ENCODE results near the gene CCDC88A. TPM values are rescaled to one million over a fixed set of nuclear protein-coding genes. Genes with fewer than 3 reads are reported as not detected.
"Not testable (repeated sequence)": the region's sequence is repeated elsewhere in the genome, so short reads cannot be mapped to it uniquely, and the experiment has no call there.

CCDC88A gene
- total RNA-seq, 5 donors from 2014 or later (not counting 1 experiment from before 2014, with no cell fraction given): 13.2 to 15.7 (median 14.3) TPM

- H3K27me3 ChIP-seq (replicated peaks in 1 of 2; ENCODE audit: control insufficient read depth in 2 of 2, extremely low read depth in 1 of 2, insufficient read depth in 2 of 2, low read length in 1 of 2): no peaks in the 10 kb centered on the region
- no peaks in the 10 kb centered on the region for H3K9me3 ChIP-seq
- H3K27me3 Mint-ChIP-seq: no peaks in the 10 kb centered on the region
- no peak overlapping the region for H3K27ac ChIP-seq (ENCODE audit: low read length)
- WGBS (ENCODE audit: insufficient coverage): no CpG with 5 or more reads among the region's 2 CpGs
- H3K9me3 Mint-ChIP-seq: no peaks in the 10 kb centered on the region
- no peaks in the 10 kb centered on the region for H3K4me1 ChIP-seq (ENCODE audit: control insufficient read depth in 1 of 2, extremely low read depth in 1 of 2, insufficient read depth in 2 of 2, low read length in 2 of 2)
- H3K36me3 Mint-ChIP-seq: peaks cover 12% of the 10 kb centered on the region
- no peak overlapping the region for H3K27ac Mint-ChIP-seq
- H3K36me3 ChIP-seq (ENCODE audit: control insufficient read depth in 2 of 2, extremely low read depth in 1 of 2, insufficient read depth in 1 of 2, low read length in 1 of 2): peaks cover 0 to 2% of the 10 kb centered on the region in 2 donors
- no peak overlapping the region for H3K4me3 ChIP-seq (ENCODE audit: control insufficient read depth in 1 of 2, extremely low read depth in 1 of 2, low read length in 1 of 2)
- H3K4me3 Mint-ChIP-seq: no peak overlapping the region
- DNase-seq (no peak), ATAC-seq (replicated peaks in 1 of 4) (no peak)
- CTCF ChIA-PET: interaction anchor here in 1 of 2 donors (1.4 kb wide), 1 partner anchor 23 kb away, joined by 3 read pairs; no protein-coding TSS in a partner anchor
- POLR2A ChIA-PET: no interaction called here
- H3K4me1 Mint-ChIP-seq: no peaks in the 10 kb centered on the region
Measured at GRCh38 chr2:55357927-55358326, 61.7 kb downstream of the CCDC88A start.

GRCh38 chr2:55357164-55357563, 62.5 kb downstream of the CCDC88A start:
- POLR2A ChIA-PET: no interaction called here
- H3K4me3 Mint-ChIP-seq: no peak overlapping the region

GRCh38 chr2:55356136-55356535, 63.5 kb downstream of the CCDC88A start:
- H3K4me1 Mint-ChIP-seq; H3K4me1 ChIP-seq (ENCODE audit: control insufficient read depth in 1 of 2, extremely low read depth in 1 of 2, insufficient read depth in 2 of 2, low read length in 2 of 2); H3K4me3 ChIP-seq (ENCODE audit: control insufficient read depth in 1 of 2, extremely low read depth in 1 of 2, low read length in 1 of 2); H3K27me3 Mint-ChIP-seq; H3K9me3 ChIP-seq; ATAC-seq (replicated peaks in 1 of 4); H3K36me3 ChIP-seq (ENCODE audit: control insufficient read depth in 2 of 2, extremely low read depth in 1 of 2, insufficient read depth in 1 of 2, low read length in 1 of 2); CTCF ChIA-PET; H3K27ac Mint-ChIP-seq; DNase-seq; H3K27ac ChIP-seq (ENCODE audit: low read length); POLR2A ChIA-PET; H3K4me3 Mint-ChIP-seq; H3K9me3 Mint-ChIP-seq; H3K27me3 ChIP-seq (replicated peaks in 1 of 2; ENCODE audit: control insufficient read depth in 2 of 2, extremely low read depth in 1 of 2, insufficient read depth in 2 of 2, low read length in 1 of 2): not testable (repeated sequence)
- peaks cover 16% of the 10 kb centered on the region for H3K36me3 Mint-ChIP-seq
- WGBS (ENCODE audit: insufficient coverage): no CpG with 5 or more reads among the region's 2 CpGs

More at GRCh38 chr2:55357164-55357563, 62.5 kb downstream of the CCDC88A start:
- no peaks in the 10 kb centered on the region for H3K4me1 Mint-ChIP-seq
- peaks cover 12% of the 10 kb centered on the region for H3K36me3 Mint-ChIP-seq
- no peaks in the 10 kb centered on the region for H3K4me1 ChIP-seq (ENCODE audit: control insufficient read depth in 1 of 2, extremely low read depth in 1 of 2, insufficient read depth in 2 of 2, low read length in 2 of 2)
- no peaks in the 10 kb centered on the region for H3K27me3 ChIP-seq (replicated peaks in 1 of 2; ENCODE audit: control insufficient read depth in 2 of 2, extremely low read depth in 1 of 2, insufficient read depth in 2 of 2, low read length in 1 of 2)
- peaks cover 0 to 2% of the 10 kb centered on the region in 2 donors for H3K36me3 ChIP-seq (ENCODE audit: control insufficient read depth in 2 of 2, extremely low read depth in 1 of 2, insufficient read depth in 1 of 2, low read length in 1 of 2)
- DNase-seq: no peak
- H3K27me3 Mint-ChIP-seq: no peaks in the 10 kb centered on the region
- CTCF ChIA-PET: interaction anchor here in 1 of 2 donors (1.4 kb wide), 1 partner anchor 22 kb away, joined by 3 read pairs; no protein-coding TSS in a partner anchor
- no peaks in the 10 kb centered on the region for H3K9me3 Mint-ChIP-seq
- H3K27ac ChIP-seq (ENCODE audit: low read length): no peak overlapping the region
- ATAC-seq (replicated peaks in 1 of 4): no peak
- no peak overlapping the region for H3K27ac Mint-ChIP-seq
- no peak overlapping the region for H3K4me3 ChIP-seq (ENCODE audit: control insufficient read depth in 1 of 2, extremely low read depth in 1 of 2, low read length in 1 of 2)
- H3K9me3 ChIP-seq: no peaks in the 10 kb centered on the region

GRCh38 chr2:55355451-55355850, 64.2 kb downstream of the CCDC88A start:
- no peak for DNase-seq
- no peak overlapping the region for H3K27ac Mint-ChIP-seq
- Histone ChIP-seq H3K9me3 (no peaks in the 10 kb centered on the region), H3K4me1 (ENCODE audit: control insufficient read depth in 1 of 2, extremely low read depth in 1 of 2, insufficient read depth in 2 of 2, low read length in 2 of 2) (no peaks in the 10 kb centered on the region), H3K4me3 (ENCODE audit: control insufficient read depth in 1 of 2, extremely low read depth in 1 of 2, low read length in 1 of 2) (no peak overlapping the region), H3K36me3 (ENCODE audit: control insufficient read depth in 2 of 2, extremely low read depth in 1 of 2, insufficient read depth in 1 of 2, low read length in 1 of 2) (peaks cover 0 to 2% of the 10 kb centered on the region in 2 donors), H3K27me3 (replicated peaks in 1 of 2; ENCODE audit: control insufficient read depth in 2 of 2, extremely low read depth in 1 of 2, insufficient read depth in 2 of 2, low read length in 1 of 2) (no peaks in the 10 kb centered on the region), H3K27ac (ENCODE audit: low read length) (no peak overlapping the region)
- no peaks in the 10 kb centered on the region for H3K4me1 Mint-ChIP-seq
- whole genome bisulfite sequencing (ENCODE audit: insufficient coverage): no CpG with 5 or more reads among the region's 4 CpGs
- POLR2A ChIA-PET: no interaction called here
- H3K27me3 Mint-ChIP-seq: no peaks in the 10 kb centered on the region
- no peak for ATAC-seq (replicated peaks in 1 of 4)
- H3K36me3 Mint-ChIP-seq: peaks cover 14% of the 10 kb centered on the region
- no peak overlapping the region for H3K4me3 Mint-ChIP-seq
- CTCF ChIA-PET: interaction anchor here in 1 of 2 donors (0.6 kb wide), 1 partner anchor 173 kb away, joined by 3 read pairs; no protein-coding TSS in a partner anchor
- H3K9me3 Mint-ChIP-seq: peaks cover 0 to 2% (median 0%) of the 10 kb centered on the region in 3 donors

GRCh38 chr2:55351672-55352071, 68.0 kb downstream of the CCDC88A start:
- WGBS (ENCODE audit: insufficient coverage): no CpG with 5 or more reads among the region's 3 CpGs
- CTCF ChIA-PET: no interaction called here
- Mint-ChIP-seq H3K36me3 (peaks cover 21% of the 10 kb centered on the region), H3K4me3 (no peak overlapping the region), H3K27me3 (no peaks in the 10 kb centered on the region), H3K9me3 (peaks cover 0 to 2% (median 0%) of the 10 kb centered on the region in 3 donors), H3K27ac (no peak overlapping the region), H3K4me1 (no peaks in the 10 kb centered on the region)
- POLR2A ChIA-PET: no interaction called here
- no peaks in the 10 kb centered on the region for H3K9me3 ChIP-seq
- no peak for DNase-seq
- H3K27ac ChIP-seq (ENCODE audit: low read length): no peak overlapping the region
- ATAC-seq (replicated peaks in 1 of 4): no peak
- no peaks in the 10 kb centered on the region for H3K4me1 ChIP-seq (ENCODE audit: control insufficient read depth in 1 of 2, extremely low read depth in 1 of 2, insufficient read depth in 2 of 2, low read length in 2 of 2)
- peaks cover 0 to 2% of the 10 kb centered on the region in 2 donors for H3K36me3 ChIP-seq (ENCODE audit: control insufficient read depth in 2 of 2, extremely low read depth in 1 of 2, insufficient read depth in 1 of 2, low read length in 1 of 2)
- H3K4me3 ChIP-seq (ENCODE audit: control insufficient read depth in 1 of 2, extremely low read depth in 1 of 2, low read length in 1 of 2): no peak overlapping the region
- H3K27me3 ChIP-seq (replicated peaks in 1 of 2; ENCODE audit: control insufficient read depth in 2 of 2, extremely low read depth in 1 of 2, insufficient read depth in 2 of 2, low read length in 1 of 2): no peaks in the 10 kb centered on the region

- CTCF ChIA-PET: no interaction called here
- Mint-ChIP-seq H3K27ac (no peak overlapping the region), H3K9me3 (no peaks in the 10 kb centered on the region), H3K4me1 (no peaks in the 10 kb centered on the region), H3K27me3 (no peaks in the 10 kb centered on the region), H3K36me3 (peaks cover 15% of the 10 kb centered on the region), H3K4me3 (no peak overlapping the region)
- no peak for ATAC-seq (replicated peaks in 1 of 4)
- DNase-seq: no peak
- Histone ChIP-seq H3K36me3 (ENCODE audit: control insufficient read depth in 2 of 2, extremely low read depth in 1 of 2, insufficient read depth in 1 of 2, low read length in 1 of 2) (peaks cover 3 to 4% of the 10 kb centered on the region in 2 donors), H3K4me3 (ENCODE audit: control insufficient read depth in 1 of 2, extremely low read depth in 1 of 2, low read length in 1 of 2) (no peak overlapping the region), H3K27ac (ENCODE audit: low read length) (no peak overlapping the region), H3K9me3 (no peaks in the 10 kb centered on the region), H3K4me1 (ENCODE audit: control insufficient read depth in 1 of 2, extremely low read depth in 1 of 2, insufficient read depth in 2 of 2, low read length in 2 of 2) (no peaks in the 10 kb centered on the region), H3K27me3 (replicated peaks in 1 of 2; ENCODE audit: control insufficient read depth in 2 of 2, extremely low read depth in 1 of 2, insufficient read depth in 2 of 2, low read length in 1 of 2) (no peaks in the 10 kb centered on the region)
- 100% methylated on average over 3 of the region's 4 CpGs for WGBS (ENCODE audit: insufficient coverage)
- POLR2A ChIA-PET: no interaction called here
Measured at GRCh38 chr2:55345064-55345463, 74.6 kb downstream of the CCDC88A start.

GRCh38 chr2:55338268-55338667, 81.4 kb downstream of the CCDC88A start:
- Mint-ChIP-seq H3K36me3 (peaks cover 9% of the 10 kb centered on the region), H3K4me3 (no peak overlapping the region), H3K9me3 (no peaks in the 10 kb centered on the region), H3K4me1 (no peaks in the 10 kb centered on the region), H3K27ac (no peak overlapping the region), H3K27me3 (no peaks in the 10 kb centered on the region)
- H3K4me1 ChIP-seq (ENCODE audit: control insufficient read depth in 1 of 2, extremely low read depth in 1 of 2, insufficient read depth in 2 of 2, low read length in 2 of 2): no peaks in the 10 kb centered on the region
- H3K9me3 ChIP-seq: no peaks in the 10 kb centered on the region
- ATAC-seq (replicated peaks in 1 of 4) (no peak), DNase-seq (no peak)
- H3K27ac ChIP-seq (ENCODE audit: low read length): no peak overlapping the region
- peaks cover 4 to 6% of the 10 kb centered on the region in 2 donors for H3K36me3 ChIP-seq (ENCODE audit: control insufficient read depth in 2 of 2, extremely low read depth in 1 of 2, insufficient read depth in 1 of 2, low read length in 1 of 2)
- CTCF ChIA-PET: no interaction called here
- no peaks in the 10 kb centered on the region for H3K27me3 ChIP-seq (replicated peaks in 1 of 2; ENCODE audit: control insufficient read depth in 2 of 2, extremely low read depth in 1 of 2, insufficient read depth in 2 of 2, low read length in 1 of 2)
- POLR2A ChIA-PET: interaction anchor here in 1 of 2 donors (0.6 kb wide), 1 partner anchor 99 kb away, joined by 3 read pairs; no protein-coding TSS in a partner anchor
- no peak overlapping the region for H3K4me3 ChIP-seq (ENCODE audit: control insufficient read depth in 1 of 2, extremely low read depth in 1 of 2, low read length in 1 of 2)
